WTC11 (cell line): ENCODE results near the gene PCDHGB5.

Experiments used
- ESRRA ChIP-seq: sonication (generic); formaldehyde crosslinking; IDR thresholded peaks from 2 replicates; pipeline ENCODE4 v1.8.1; 2022; ENCODE audit warnings: mild to moderate bottlenecking, missing genetic modification reagents, borderline replicate concordance
- ETV6 ChIP-seq: sonication (generic); formaldehyde crosslinking; IDR thresholded peaks from 2 replicates; pipeline ENCODE4 v1.8.1; 2022; ENCODE audit warnings: mild to moderate bottlenecking, missing genetic modification reagents
- GTF2I ChIP-seq: fragments of 250-450 bp; sonication (Bioruptor Pico); conservative IDR thresholded peaks from 2 replicates; pipeline ENCODE4 v1.4.0; 2021; ENCODE audit warnings: mild to moderate bottlenecking
- JUN ChIP-seq: sonication (generic); formaldehyde crosslinking; IDR thresholded peaks from 2 replicates; pipeline ENCODE4 v1.8.0; 2023; ENCODE audit warnings: mild to moderate bottlenecking, missing genetic modification reagents
- NFE2L1 ChIP-seq: sonication (generic); formaldehyde crosslinking; IDR thresholded peaks from 2 replicates; pipeline ENCODE4 v1.8.1; 2023; ENCODE audit warnings: missing genetic modification reagents
- NFYB ChIP-seq: sonication (generic); formaldehyde crosslinking; conservative IDR thresholded peaks from 2 replicates; pipeline ENCODE4 v1.8.0; 2022; ENCODE audit warnings: low read depth, missing genetic modification reagents
- SP1 ChIP-seq: sonication (generic); formaldehyde crosslinking; conservative IDR thresholded peaks from 2 replicates; pipeline ENCODE4 v1.8.1; 2022; ENCODE audit warnings: missing genetic modification reagents
- ZNF416 ChIP-seq: fragments of 250-450 bp; sonication (Bioruptor Pico); IDR thresholded peaks from 2 replicates; pipeline ENCODE4 v1.9.0; 2021; ENCODE audit warnings: mild to moderate bottlenecking, inconsistent platforms
- TF ChIP-seq, protein P1 (sequence below): fragments of 200-600 bp; IDR thresholded peaks from 2 replicates; pipeline ENCODE4 v1.8.0; 2022; ENCODE audit warnings: antibody characterized with exemption
- TF ChIP-seq, protein P2 (sequence below): sonication (generic); formaldehyde crosslinking; IDR thresholded peaks from 2 replicates; pipeline ENCODE4 v1.8.1; 2023; ENCODE audit warnings: mild to moderate bottlenecking, missing genetic modification reagents, moderate library complexity
- TF ChIP-seq, protein P3 (sequence below): sonication (generic); formaldehyde crosslinking; IDR thresholded peaks from 2 replicates; pipeline ENCODE4 v1.8.1; 2022; ENCODE audit warnings: low read depth, missing genetic modification reagents, borderline replicate concordance
- TF ChIP-seq, protein P4 (sequence below): sonication (generic); formaldehyde crosslinking; IDR thresholded peaks from 2 replicates; pipeline ENCODE4 v1.8.0; 2022; ENCODE audit warnings: mild to moderate bottlenecking, missing genetic modification reagents
- TF ChIP-seq, protein P5 (sequence below): sonication (generic); formaldehyde crosslinking; IDR thresholded peaks from 2 replicates; pipeline ENCODE4 v1.8.1; 2023; ENCODE audit warnings: mild to moderate bottlenecking, missing genetic modification reagents

DNA sequence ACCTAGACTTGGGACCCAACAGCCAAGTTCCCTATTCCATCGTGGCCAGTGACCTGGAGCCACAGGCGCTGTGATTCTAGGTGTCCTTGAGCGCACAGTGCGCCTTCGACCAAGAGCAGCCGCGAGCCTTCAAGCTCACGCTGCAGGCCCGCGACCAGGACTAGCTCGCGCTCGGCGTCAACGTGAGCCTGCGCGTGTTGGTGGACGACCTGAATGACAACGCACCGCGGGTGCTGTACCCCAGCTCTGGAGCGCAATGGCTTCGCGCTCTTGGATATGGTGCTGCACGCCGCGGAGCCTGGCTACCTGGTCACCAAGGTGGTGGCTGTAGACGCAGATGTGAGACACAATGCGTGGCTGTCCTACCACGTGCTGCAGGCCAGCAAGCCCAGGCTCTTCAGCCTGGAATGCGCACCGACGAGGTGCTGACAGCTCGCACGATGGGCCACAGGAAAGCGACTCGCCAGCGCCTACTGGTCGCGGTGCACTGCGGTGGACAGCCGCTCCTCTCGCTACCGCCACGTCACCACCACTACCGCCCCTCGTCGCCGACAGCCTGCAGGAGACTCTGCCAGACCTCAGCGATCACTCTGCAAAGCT, 43.9 kb downstream of the PCDHGB5 start:
- TF ChIP-seq, protein P1, sequence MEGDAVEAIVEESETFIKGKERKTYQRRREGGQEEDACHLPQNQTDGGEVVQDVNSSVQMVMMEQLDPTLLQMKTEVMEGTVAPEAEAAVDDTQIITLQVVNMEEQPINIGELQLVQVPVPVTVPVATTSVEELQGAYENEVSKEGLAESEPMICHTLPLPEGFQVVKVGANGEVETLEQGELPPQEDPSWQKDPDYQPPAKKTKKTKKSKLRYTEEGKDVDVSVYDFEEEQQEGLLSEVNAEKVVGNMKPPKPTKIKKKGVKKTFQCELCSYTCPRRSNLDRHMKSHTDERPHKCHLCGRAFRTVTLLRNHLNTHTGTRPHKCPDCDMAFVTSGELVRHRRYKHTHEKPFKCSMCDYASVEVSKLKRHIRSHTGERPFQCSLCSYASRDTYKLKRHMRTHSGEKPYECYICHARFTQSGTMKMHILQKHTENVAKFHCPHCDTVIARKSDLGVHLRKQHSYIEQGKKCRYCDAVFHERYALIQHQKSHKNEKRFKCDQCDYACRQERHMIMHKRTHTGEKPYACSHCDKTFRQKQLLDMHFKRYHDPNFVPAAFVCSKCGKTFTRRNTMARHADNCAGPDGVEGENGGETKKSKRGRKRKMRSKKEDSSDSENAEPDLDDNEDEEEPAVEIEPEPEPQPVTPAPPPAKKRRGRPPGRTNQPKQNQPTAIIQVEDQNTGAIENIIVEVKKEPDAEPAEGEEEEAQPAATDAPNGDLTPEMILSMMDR: no peak
- TF ChIP-seq GTF2I (CRISPR knock-in tag) (no peak), ETV6 (no peak), SP1 (CRISPR knock-in tag) (no peak), NFE2L1 (CRISPR knock-in tag) (no peak), ZNF416 (no peak), JUN (no peak), ESRRA (CRISPR knock-in tag) (no peak), NFYB (no peak)
- TF ChIP-seq, protein P2, sequence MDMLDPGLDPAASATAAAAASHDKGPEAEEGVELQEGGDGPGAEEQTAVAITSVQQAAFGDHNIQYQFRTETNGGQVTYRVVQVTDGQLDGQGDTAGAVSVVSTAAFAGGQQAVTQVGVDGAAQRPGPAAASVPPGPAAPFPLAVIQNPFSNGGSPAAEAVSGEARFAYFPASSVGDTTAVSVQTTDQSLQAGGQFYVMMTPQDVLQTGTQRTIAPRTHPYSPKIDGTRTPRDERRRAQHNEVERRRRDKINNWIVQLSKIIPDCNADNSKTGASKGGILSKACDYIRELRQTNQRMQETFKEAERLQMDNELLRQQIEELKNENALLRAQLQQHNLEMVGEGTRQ (CRISPR knock-in tag): no peak
- TF ChIP-seq, protein P3, sequence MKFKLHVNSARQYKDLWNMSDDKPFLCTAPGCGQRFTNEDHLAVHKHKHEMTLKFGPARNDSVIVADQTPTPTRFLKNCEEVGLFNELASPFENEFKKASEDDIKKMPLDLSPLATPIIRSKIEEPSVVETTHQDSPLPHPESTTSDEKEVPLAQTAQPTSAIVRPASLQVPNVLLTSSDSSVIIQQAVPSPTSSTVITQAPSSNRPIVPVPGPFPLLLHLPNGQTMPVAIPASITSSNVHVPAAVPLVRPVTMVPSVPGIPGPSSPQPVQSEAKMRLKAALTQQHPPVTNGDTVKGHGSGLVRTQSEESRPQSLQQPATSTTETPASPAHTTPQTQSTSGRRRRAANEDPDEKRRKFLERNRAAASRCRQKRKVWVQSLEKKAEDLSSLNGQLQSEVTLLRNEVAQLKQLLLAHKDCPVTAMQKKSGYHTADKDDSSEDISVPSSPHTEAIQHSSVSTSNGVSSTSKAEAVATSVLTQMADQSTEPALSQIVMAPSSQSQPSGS: no peak
- TF ChIP-seq, protein P4, sequence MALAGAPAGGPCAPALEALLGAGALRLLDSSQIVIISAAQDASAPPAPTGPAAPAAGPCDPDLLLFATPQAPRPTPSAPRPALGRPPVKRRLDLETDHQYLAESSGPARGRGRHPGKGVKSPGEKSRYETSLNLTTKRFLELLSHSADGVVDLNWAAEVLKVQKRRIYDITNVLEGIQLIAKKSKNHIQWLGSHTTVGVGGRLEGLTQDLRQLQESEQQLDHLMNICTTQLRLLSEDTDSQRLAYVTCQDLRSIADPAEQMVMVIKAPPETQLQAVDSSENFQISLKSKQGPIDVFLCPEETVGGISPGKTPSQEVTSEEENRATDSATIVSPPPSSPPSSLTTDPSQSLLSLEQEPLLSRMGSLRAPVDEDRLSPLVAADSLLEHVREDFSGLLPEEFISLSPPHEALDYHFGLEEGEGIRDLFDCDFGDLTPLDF (CRISPR knock-in tag): no peak
- TF ChIP-seq, protein P5, sequence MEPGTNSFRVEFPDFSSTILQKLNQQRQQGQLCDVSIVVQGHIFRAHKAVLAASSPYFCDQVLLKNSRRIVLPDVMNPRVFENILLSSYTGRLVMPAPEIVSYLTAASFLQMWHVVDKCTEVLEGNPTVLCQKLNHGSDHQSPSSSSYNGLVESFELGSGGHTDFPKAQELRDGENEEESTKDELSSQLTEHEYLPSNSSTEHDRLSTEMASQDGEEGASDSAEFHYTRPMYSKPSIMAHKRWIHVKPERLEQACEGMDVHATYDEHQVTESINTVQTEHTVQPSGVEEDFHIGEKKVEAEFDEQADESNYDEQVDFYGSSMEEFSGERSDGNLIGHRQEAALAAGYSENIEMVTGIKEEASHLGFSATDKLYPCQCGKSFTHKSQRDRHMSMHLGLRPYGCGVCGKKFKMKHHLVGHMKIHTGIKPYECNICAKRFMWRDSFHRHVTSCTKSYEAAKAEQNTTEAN (CRISPR knock-in tag): no peak
